Erythroblast (primary cell): ENCODE measurements around the gene FOXS1.

Experiments
- GATA1 ChIP-seq: IDR thresholded peaks from 2 replicates; pipeline ENCODE4 v1.6.1; 2011; ENCODE audit warnings: low read depth, mild to moderate bottlenecking, control low read depth, low read length, moderate library complexity
- POLR2A ChIP-seq: IDR thresholded peaks from 2 replicates; pipeline ENCODE4 v1.6.1; 2011; ENCODE audit warnings: mild to moderate bottlenecking, low read length

DNA sequence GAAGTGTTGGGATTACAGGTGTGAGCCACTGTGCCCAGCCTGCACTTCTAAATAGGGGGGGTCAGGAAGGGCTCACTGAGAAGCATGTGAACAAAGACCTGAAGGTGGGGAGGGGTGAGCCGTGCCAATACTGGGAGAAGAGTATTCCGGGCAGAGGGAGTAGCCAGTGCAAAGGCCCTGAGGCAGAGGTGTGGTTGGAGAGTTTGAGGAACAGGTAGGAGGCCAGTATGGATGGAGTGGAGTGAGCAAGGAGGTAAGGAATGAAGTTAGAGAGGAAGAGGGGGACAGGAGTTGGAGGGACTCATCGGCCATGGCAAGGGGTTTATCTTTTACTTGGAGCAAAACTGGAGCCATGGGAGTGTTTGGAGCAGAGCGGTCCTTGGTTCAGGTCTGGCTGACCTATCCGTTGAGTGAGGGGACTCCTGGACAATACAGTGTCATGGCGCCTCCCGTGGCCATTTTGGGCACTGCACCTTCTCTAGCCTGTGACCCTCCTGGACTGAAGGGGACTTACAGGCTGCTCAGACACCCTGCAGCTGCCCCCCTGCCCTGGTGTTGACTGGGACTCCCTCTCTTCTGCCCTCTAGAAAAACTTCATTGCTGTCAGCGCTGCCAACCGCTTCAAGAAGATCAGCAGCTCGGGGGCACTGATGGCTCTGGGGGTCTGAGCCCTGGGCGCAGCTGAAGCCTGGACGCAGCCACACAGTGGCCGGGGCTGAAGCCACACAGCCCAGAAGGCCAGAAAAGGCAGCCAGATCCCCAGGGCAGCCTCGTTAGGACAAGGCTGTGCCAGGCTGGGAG lies 12.1 kb downstream of the FOXS1 start:
- no peak for TF ChIP-seq POLR2A
- no peak for TF ChIP-seq GATA1
